ENCODE results near the gene STAB1. TPM values are rescaled to one million over a fixed set of nuclear protein-coding genes. Genes with fewer than 3 reads are reported as not detected.

STAB1 gene
- total and polyA plus RNA-seq, 2 of the 13 experiments (the other 11 are each of a cell fraction or from before 2014, with no cell fraction given), result 0.09 to 0.34 TPM

GRCh38 chr3:52539010-52539653, 44.0 kb downstream of the STAB1 start:
- Histone ChIP-seq H3K9ac (ENCODE audit: insufficient read depth, low read depth, low read length) (no peak overlapping the region), H4K20me1 (ENCODE audit: insufficient read depth, low read length) (peaks cover 12% of the 10 kb centered on the region), H3K27me3 (ENCODE audit: control insufficient read depth in 1 of 2, insufficient read depth in 2 of 2, low read length in 2 of 2) (no peaks in the 10 kb centered on the region; a peak in 1 of 5 replicates), H3K36me3 (replicated peaks in 1 of 2; ENCODE audit: control insufficient read depth in 1 of 2, insufficient read depth in 2 of 2, low read length in 2 of 2) (peaks cover 0 to 18% of the 10 kb centered on the region in 2 experiments; a peak in 3 of 5 replicates), H3K4me2 (ENCODE audit: low read depth, low read length) (peak overlapping the region; percentile 43), H3K4me3 (replicated peaks in 1 of 3; ENCODE audit: insufficient read depth in 1 of 3, low read depth in 2 of 3, low read length in 3 of 3) (no peak overlapping the region), H3K79me2 (ENCODE audit: insufficient read depth, low read length) (peaks cover 37% of the 10 kb centered on the region), H3K4me1 (ENCODE audit: insufficient read depth, low read length) (peaks cover 50% of the 10 kb centered on the region), H3K9me3 (ENCODE audit: low read length) (no peaks in the 10 kb centered on the region), H3K27ac (ENCODE audit: extremely low read length, insufficient read depth, low read length) (no peak overlapping the region), H2AFZ (ENCODE audit: low read length) (no peak overlapping the region)
- intact Hi-C loops (cut with micrococcal nuclease; ENCODE audit: unreplicated experiment), result no loop called here
- no peak for ATAC-seq
- ChIA-PET POLR2A (interaction anchor here (0.7 kb wide), 1 partner anchor 809 kb away, joined by 3 read pairs; no protein-coding TSS in a partner anchor), CTCF (ENCODE audit: low intra/inter-chr PET ratio, low total read pairs) (no interaction called here)
- in situ Hi-C loops (cut with HindIII; ENCODE audit: extremely low pct_ligation_motif_present, low pct_unique_long_range_greater_than_20kb), result no loop called here
- FAIRE-seq, result no peak
- DNase-seq (ENCODE audit: low spot score), result no peak
- WGBS (ENCODE audit: low lambda C conversion rate), result 98% methylated on average over 5 of the region's 5 CpGs
- 0 out of 4 replicates have a peak, but pooled peaks of 1 of the 2 experiments have one; percentile 29 for TF ChIP-seq POLR2A (IDR thresholded peaks at IDR 0.05; ENCODE audit: insufficient read depth in 1 of 2, low read depth in 2 of 2, low read length in 2 of 2)
- TF ChIP-seq HDAC2 (CRISPR knock-in tag; IDR thresholded peaks at IDR 0.05), result no peak
- no peak for TF ChIP-seq SNAI1 (CRISPR knock-in tag; IDR thresholded peaks at IDR 0.05; ENCODE audit: borderline replicate concordance)
- TF ChIP-seq ZBTB8A (CRISPR knock-in tag; IDR thresholded peaks at IDR 0.05; ENCODE audit: borderline replicate concordance, low read depth), result no peak
- TF ChIP-seq NR3C1 (CRISPR knock-in tag; IDR thresholded peaks at IDR 0.05), result no peak
- TF ChIP-seq ZNF329 (CRISPR knock-in tag; IDR thresholded peaks at IDR 0.05; ENCODE audit: low read depth), result no peak
- no TSS peak for BruUV-seq (replicated peaks)

- H2AFZ ChIP-seq (ENCODE audit: low read length), result no peak overlapping the region
- H3K9ac ChIP-seq (ENCODE audit: insufficient read depth, low read depth, low read length), result no peak overlapping the region
- H3K27me3 ChIP-seq (ENCODE audit: control insufficient read depth in 1 of 2, insufficient read depth in 2 of 2, low read length in 2 of 2), result no peaks in the 10 kb centered on the region; a peak in 1 of 5 replicates
- ATAC-seq, result no peak
- intact Hi-C loops (cut with micrococcal nuclease; ENCODE audit: unreplicated experiment), result no loop called here
- CTCF ChIA-PET (ENCODE audit: low intra/inter-chr PET ratio, low total read pairs), result no interaction called here
- H3K4me3 ChIP-seq (replicated peaks in 1 of 3; ENCODE audit: insufficient read depth in 1 of 3, low read depth in 2 of 3, low read length in 3 of 3), result no peak overlapping the region
- 90% methylated on average over 2 of the region's 2 CpGs for WGBS (ENCODE audit: low lambda C conversion rate)
- BruUV-seq (replicated peaks), result no TSS peak
- POLR2A ChIA-PET, result no interaction called here
- no peak overlapping the region for H3K27ac ChIP-seq (ENCODE audit: extremely low read length, insufficient read depth, low read length)
- H3K4me2 ChIP-seq (ENCODE audit: low read depth, low read length), result no peak overlapping the region
- DNase-seq (ENCODE audit: low spot score), result no peak
- FAIRE-seq, result no peak
- TF ChIP-seq RBFOX2 (IDR thresholded peaks at IDR 0.05; ENCODE audit: low read depth, low read length) (peak; percentile 42; the same call in 1 of the 2 replicates), ZNF354B (CRISPR knock-in tag; IDR thresholded peaks at IDR 0.05) (no peak)
- H3K79me2 ChIP-seq (ENCODE audit: insufficient read depth, low read length), result peaks cover 27% of the 10 kb centered on the region
- H4K20me1 ChIP-seq (ENCODE audit: insufficient read depth, low read length), result peaks cover 12% of the 10 kb centered on the region
- H3K36me3 ChIP-seq (replicated peaks in 1 of 2; ENCODE audit: control insufficient read depth in 1 of 2, insufficient read depth in 2 of 2, low read length in 2 of 2), result peaks cover 0 to 22% of the 10 kb centered on the region in 2 experiments; a peak in 3 of 5 replicates
- H3K9me3 ChIP-seq (ENCODE audit: low read length), result no peaks in the 10 kb centered on the region
- in situ Hi-C loops (cut with HindIII; ENCODE audit: extremely low pct_ligation_motif_present, low pct_unique_long_range_greater_than_20kb), result no loop called here
- peaks cover 34% of the 10 kb centered on the region for H3K4me1 ChIP-seq (ENCODE audit: insufficient read depth, low read length)
Measured at GRCh38 chr3:52541050-52541449, 45.9 kb downstream of the STAB1 start.

All from HepG2 (cell line).